Fibroblast of villous mesenchyme (primary cell): ENCODE results near the gene INPP5A. TPM values are rescaled to one million over a fixed set of nuclear protein-coding genes. Genes with fewer than 3 reads are reported as not detected.

Experiments
- DNase-seq: peaks from one replicate; pipeline ENCODE4 v3.0.0-alpha.2; 2010; ENCODE audit warnings: low read depth
- H3K4me3 ChIP-seq: 2 replicates; pipeline ENCODE4 v1.5.1; 2011; ENCODE audit warnings: low read depth, mild to moderate bottlenecking, low read length
- CTCF ChIP-seq: IDR thresholded peaks from 2 replicates; pipeline ENCODE4 v1.5.1; 2012; ENCODE audit warnings: low read depth, mild to moderate bottlenecking, low read length; ENCODE audit not compliant: insufficient read depth
- total RNA-seq: library from RNA; depleted of rRNA; stranded (reverse); fragments of >200 nt; gene quantifications from 2 replicates; pipeline ENCODE4 v1.2.3, GENCODE V29; 2012

INPP5A gene
- total RNA-seq, 1 donor, result 33.2 TPM

GRCh38 chr10:132752378-132752777 is 214.8 kb downstream of the INPP5A start:
- TF ChIP-seq CTCF, result no peak

GRCh38 chr10:132752961-132753360 is 215.4 kb downstream of the INPP5A start:
- H3K4me3 ChIP-seq, result no peak overlapping the region
- no peak for TF ChIP-seq CTCF
- DNase-seq, result no peak

More at GRCh38 chr10:132752378-132752777, 214.8 kb downstream of the INPP5A start:
- DNase-seq, result no peak
- H3K4me3 ChIP-seq, result no peak overlapping the region

- DNase-seq, result no peak
- no peak for TF ChIP-seq CTCF
- H3K4me3 ChIP-seq, result no peak overlapping the region
These were observed 216.0 kb downstream of the INPP5A start for GRCh38 chr10:132753596-132753995.

- DNase-seq, result no peak
- H3K4me3 ChIP-seq, result no peak overlapping the region
- no peak for TF ChIP-seq CTCF
These were observed 216.5 kb downstream of the INPP5A start for GRCh38 chr10:132754071-132754470.

- no peak for DNase-seq
- no peak overlapping the region for H3K4me3 ChIP-seq
- TF ChIP-seq CTCF, result no peak
These were observed 217.7 kb downstream of the INPP5A start for GRCh38 chr10:132755166-132755711.

- no peak for DNase-seq
- TF ChIP-seq CTCF, result no peak
- H3K4me3 ChIP-seq, result no peak overlapping the region
These were observed 219.0 kb downstream of the INPP5A start for GRCh38 chr10:132756591-132756990.

- H3K4me3 ChIP-seq, result no peak overlapping the region
These were observed 219.6 kb downstream of the INPP5A start for GRCh38 chr10:132757171-132757570.

More at GRCh38 chr10:132757171-132757570, 219.6 kb downstream of the INPP5A start:
- DNase-seq, result no peak
- TF ChIP-seq CTCF, result no peak
